GM12801 (cell line): ENCODE measurements around the gene TBL1XR1.

Experiments
- CTCF ChIP-seq: IDR thresholded peaks from one replicate; pipeline ENCODE4 v1.5.1; 2011; ENCODE audit warnings: control low read depth; ENCODE audit not compliant: insufficient read length; ENCODE audit errors: extremely low read depth

Gene TBL1XR1

GRCh38 chr3:177106184-177106583, 91.1 kb downstream of the TBL1XR1 start:
- no peak for TF ChIP-seq CTCF

GRCh38 chr3:177105623-177106022, 91.7 kb downstream of the TBL1XR1 start:
- TF ChIP-seq CTCF, result no peak

- no peak for TF ChIP-seq CTCF
Measured at GRCh38 chr3:177104299-177104992, 92.8 kb downstream of the TBL1XR1 start.

GRCh38 chr3:177102553-177102952, 94.7 kb downstream of the TBL1XR1 start:
- TF ChIP-seq CTCF, result no peak

GRCh38 chr3:177098551-177098950, 98.7 kb downstream of the TBL1XR1 start:
- TF ChIP-seq CTCF, result no peak

GRCh38 chr3:177096615-177097014, 100.7 kb downstream of the TBL1XR1 start:
- no peak for TF ChIP-seq CTCF

GRCh38 chr3:177093966-177094365, 103.3 kb downstream of the TBL1XR1 start:
- TF ChIP-seq CTCF, result no peak
